ENCODE results near the gene MCM8. TPM values are rescaled to one million over a fixed set of nuclear protein-coding genes. Genes with fewer than 3 reads are reported as not detected.

The MCM8 gene
- total RNA-seq, 1 experiment from 2014 or later, result 12.4 TPM

- H3K9me3 Mint-ChIP-seq (ENCODE audit: unreplicated experiment), result no peaks in the 10 kb centered on the region
- CTCF ChIA-PET, result interaction anchor here (0.6 to 1.4 kb wide), 7 partner anchors 23 to 837 kb away, joined by 3 to 7 read pairs (median 4); no protein-coding TSS in a partner anchor
- peak; percentile 18 for DNase-seq (ENCODE audit: unreplicated experiment)
These were observed 56.7 kb downstream of the MCM8 start for GRCh38 chr20:6007094-6007528.

GRCh38 chr20:6007529-6008103 lies 57.2 kb downstream of the MCM8 start:
- Mint-ChIP-seq H3K27ac (ENCODE audit: low read depth, unreplicated experiment) (peak overlapping the region; percentile 83), H3K4me1 (ENCODE audit: insufficient read depth, unreplicated experiment) (peaks cover 17% of the 10 kb centered on the region), H3K27me3 (ENCODE audit: insufficient read depth, unreplicated experiment) (no peaks in the 10 kb centered on the region), H3K9me3 (ENCODE audit: unreplicated experiment) (no peaks in the 10 kb centered on the region), H3K36me3 (ENCODE audit: insufficient read depth, unreplicated experiment) (peaks cover 30% of the 10 kb centered on the region), H3K4me3 (ENCODE audit: unreplicated experiment) (peak overlapping the region; percentile 76)
- intact Hi-C loops (cut with micrococcal nuclease), result loop anchor here (1.0 kb wide), 1 partner anchor 70 kb away; no protein-coding TSS in a partner anchor
- BruUV-seq (replicated peaks), result no TSS peak
- TF ChIP-seq CTCF (IDR thresholded peaks at IDR 0.05; ENCODE audit: unreplicated experiment), result no peak
- CTCF ChIA-PET, result interaction anchor here (0.7 to 1.4 kb wide), 8 partner anchors 23 to 479 kb away, joined by 3 to 7 read pairs (median 4); no protein-coding TSS in a partner anchor
- POLR2A ChIA-PET, result interaction anchor here (0.5 to 2.4 kb wide), 37 partner anchors 7 to 953 kb away, joined by 3 to 21 read pairs (median 4); partner anchors contain the start of genes LRRN4 and PCNA
- DNase-seq (ENCODE audit: unreplicated experiment), result peak; percentile 7

More at GRCh38 chr20:6007094-6007528, 56.7 kb downstream of the MCM8 start:
- Mint-ChIP-seq H3K27ac (ENCODE audit: low read depth, unreplicated experiment) (peak overlapping the region; percentile 83), H3K4me1 (ENCODE audit: insufficient read depth, unreplicated experiment) (peaks cover 12% of the 10 kb centered on the region), H3K4me3 (ENCODE audit: unreplicated experiment) (peak overlapping the region; percentile 76), H3K36me3 (ENCODE audit: insufficient read depth, unreplicated experiment) (peaks cover 25% of the 10 kb centered on the region), H3K27me3 (ENCODE audit: insufficient read depth, unreplicated experiment) (no peaks in the 10 kb centered on the region)
- POLR2A ChIA-PET, result interaction anchor here (0.5 to 2.4 kb wide), 28 partner anchors 8 to 954 kb away, joined by 3 to 21 read pairs (median 4); partner anchors contain the start of gene LRRN4
- TF ChIP-seq CTCF (IDR thresholded peaks at IDR 0.05; ENCODE audit: unreplicated experiment), result no peak
- TSS peak; percentile 47 for BruUV-seq (replicated peaks)
- intact Hi-C loops (cut with micrococcal nuclease), result no loop called here

- Mint-ChIP-seq H3K9me3 (ENCODE audit: unreplicated experiment) (no peaks in the 10 kb centered on the region), H3K4me1 (ENCODE audit: insufficient read depth, unreplicated experiment) (peaks cover 21% of the 10 kb centered on the region), H3K27ac (ENCODE audit: low read depth, unreplicated experiment) (peak overlapping the region; percentile 83), H3K4me3 (ENCODE audit: unreplicated experiment) (peak overlapping the region; percentile 76), H3K36me3 (ENCODE audit: insufficient read depth, unreplicated experiment) (peaks cover 33% of the 10 kb centered on the region), H3K27me3 (ENCODE audit: insufficient read depth, unreplicated experiment) (no peaks in the 10 kb centered on the region)
- BruUV-seq (replicated peaks), result no TSS peak
- DNase-seq (ENCODE audit: unreplicated experiment), result peak; percentile 99
- TF ChIP-seq CTCF (IDR thresholded peaks at IDR 0.05; ENCODE audit: unreplicated experiment), result no peak
- intact Hi-C loops (cut with micrococcal nuclease), result loop anchor here (1.0 kb wide), 1 partner anchor 69 kb away; no protein-coding TSS in a partner anchor
- ChIA-PET POLR2A (interaction anchor here (0.6 to 2.4 kb wide), 27 partner anchors 9 to 947 kb away, joined by 3 to 21 read pairs (median 4); partner anchors contain the start of genes LRRN4 and PCNA), CTCF (interaction anchor here (0.7 to 1.0 kb wide), 3 partner anchors 61 to 477 kb away, joined by 3 read pairs; no protein-coding TSS in a partner anchor)
These were observed 57.8 kb downstream of the MCM8 start for GRCh38 chr20:6008254-6008653.

GRCh38 chr20:6012179-6012578 lies 61.7 kb downstream of the MCM8 start:
- H3K4me3 Mint-ChIP-seq (ENCODE audit: unreplicated experiment), result no peak overlapping the region
- H3K27me3 Mint-ChIP-seq (ENCODE audit: insufficient read depth, unreplicated experiment), result no peaks in the 10 kb centered on the region
- DNase-seq (ENCODE audit: unreplicated experiment), result no peak
- no peaks in the 10 kb centered on the region for H3K9me3 Mint-ChIP-seq (ENCODE audit: unreplicated experiment)
- intact Hi-C loops (cut with micrococcal nuclease), result no loop called here
- peaks cover 66% of the 10 kb centered on the region for H3K36me3 Mint-ChIP-seq (ENCODE audit: insufficient read depth, unreplicated experiment)
- TF ChIP-seq CTCF (IDR thresholded peaks at IDR 0.05; ENCODE audit: unreplicated experiment), result no peak
- ChIA-PET CTCF (interaction anchor here (0.6 to 1.5 kb wide), 5 partner anchors 50 to 820 kb away, joined by 3 to 5 read pairs (median 4); no protein-coding TSS in a partner anchor), POLR2A (interaction anchor here (0.6 to 1.1 kb wide), 2 partner anchors 14 to 229 kb away, joined by 3 read pairs; no protein-coding TSS in a partner anchor)
- no TSS peak for BruUV-seq (replicated peaks)
- peak overlapping the region; percentile 70 for H3K27ac Mint-ChIP-seq (ENCODE audit: low read depth, unreplicated experiment)
- H3K4me1 Mint-ChIP-seq (ENCODE audit: insufficient read depth, unreplicated experiment), result peaks cover 38% of the 10 kb centered on the region
